ENCODE measurements around the gene CC2D1A.

- TF ChIP-seq CTCF (IDR thresholded peaks at IDR 0.05) (no peak), EP300 (IDR thresholded peaks at IDR 0.05) (no peak)
Measured at GRCh38 chr19:13926010-13926409, 20.0 kb downstream of the CC2D1A start.

All from tibial nerve (tissue), 4 donors.